ENCODE measurements around the gene RARA.

RARA gene

GRCh38 chr17:40340880-40341807, 32.2 kb downstream of the RARA start:
- H3K4me3 ChIP-seq (ENCODE audit: low read depth, low read length): peak overlapping the region; percentile 90
- no peak overlapping the region for H2AFZ ChIP-seq (ENCODE audit: low read length, unreplicated experiment)
- peaks cover 53% of the 10 kb centered on the region for H3K79me2 ChIP-seq (ENCODE audit: control insufficient read depth, insufficient read depth, low read length, unreplicated experiment)
- H3K27ac ChIP-seq (ENCODE audit: low read depth, low read length): peak overlapping the region; percentile 78
- peaks cover 38% of the 10 kb centered on the region for H3K4me1 ChIP-seq (ENCODE audit: control insufficient read depth, insufficient read depth, low read length, unreplicated experiment)
- no peaks in the 10 kb centered on the region for H3K27me3 ChIP-seq (ENCODE audit: insufficient read depth, low read length)
- H3K36me3 ChIP-seq (ENCODE audit: insufficient read depth, low read length): no peaks in the 10 kb centered on the region

DNA sequence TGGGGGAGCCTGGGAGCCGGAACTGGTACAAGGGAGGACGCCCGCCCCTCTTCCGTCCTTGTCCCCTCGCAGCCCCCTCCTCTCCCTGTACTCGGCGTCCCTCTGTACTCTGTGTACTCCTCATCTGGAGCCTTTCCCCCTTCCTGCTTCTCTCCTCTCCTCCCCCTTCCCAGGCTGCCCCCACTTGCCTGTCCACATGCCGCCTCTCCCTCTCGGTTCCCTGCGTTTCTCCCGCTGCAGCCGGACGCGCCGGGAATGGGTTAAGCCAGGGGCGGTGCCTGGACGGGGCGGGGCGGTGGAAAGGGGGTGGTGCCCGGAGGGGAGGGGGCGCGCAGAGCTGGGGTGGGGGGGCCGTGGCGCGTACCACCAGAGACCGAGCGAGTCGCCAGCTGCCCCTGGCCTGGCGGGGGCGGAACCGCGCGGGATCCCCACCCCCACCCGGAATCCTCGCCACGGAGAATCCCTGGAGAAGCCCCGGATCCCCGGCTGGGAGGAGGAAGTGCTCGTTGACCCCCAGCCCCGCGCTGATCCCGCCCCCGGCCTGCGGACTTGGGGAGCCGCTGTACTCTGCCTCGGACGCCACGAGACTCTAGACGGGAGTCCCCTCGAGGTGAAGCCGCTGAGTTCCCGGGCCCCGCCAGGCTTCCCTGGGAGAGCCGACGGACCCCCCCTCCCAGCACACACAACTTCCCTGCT, 33.0 kb downstream of the RARA start:
- Histone ChIP-seq H3K27me3 (ENCODE audit: insufficient read depth, low read length) (no peaks in the 10 kb centered on the region), H3K36me3 (ENCODE audit: insufficient read depth, low read length) (no peaks in the 10 kb centered on the region), H3K79me2 (ENCODE audit: control insufficient read depth, insufficient read depth, low read length, unreplicated experiment) (peaks cover 59% of the 10 kb centered on the region), H3K27ac (ENCODE audit: low read depth, low read length) (peak overlapping the region; percentile 78), H3K4me3 (ENCODE audit: low read depth, low read length) (peak overlapping the region; percentile 90), H2AFZ (ENCODE audit: low read length, unreplicated experiment) (no peak overlapping the region), H3K4me1 (ENCODE audit: control insufficient read depth, insufficient read depth, low read length, unreplicated experiment) (peaks cover 46% of the 10 kb centered on the region)

DNA sequence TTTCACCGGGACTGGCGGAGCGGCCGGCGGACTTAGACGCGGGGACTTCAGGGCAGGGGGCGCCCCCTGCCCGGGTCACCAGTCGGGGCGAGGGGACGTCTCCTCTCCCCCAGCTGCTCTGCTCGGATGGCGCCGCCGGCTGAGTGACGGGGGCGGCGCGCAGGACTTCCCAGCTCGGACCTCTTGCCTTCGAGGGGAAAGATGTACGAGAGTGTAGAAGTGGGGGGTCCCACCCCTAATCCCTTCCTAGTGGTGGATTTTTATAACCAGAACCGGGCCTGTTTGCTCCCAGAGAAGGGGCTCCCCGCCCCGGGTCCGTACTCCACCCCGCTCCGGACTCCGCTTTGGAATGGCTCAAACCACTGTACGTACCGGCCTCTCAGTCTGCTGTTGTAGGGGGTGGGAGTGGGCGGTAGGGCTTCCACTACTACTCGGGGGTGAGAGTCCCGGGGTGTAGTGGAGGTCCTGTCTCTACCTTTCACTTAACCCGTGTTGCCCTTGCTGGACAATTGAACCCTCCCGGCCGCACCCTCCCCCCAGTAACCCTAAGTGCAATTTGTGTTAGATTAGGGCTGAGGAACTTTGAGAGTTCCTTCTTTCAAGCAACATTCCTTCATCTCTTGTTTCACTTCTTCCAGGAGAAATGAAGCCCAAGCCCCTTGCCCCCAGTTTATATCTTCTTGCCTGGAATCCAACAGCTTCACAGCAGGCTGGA, 33.7 kb downstream of the RARA start:
- H3K4me1 ChIP-seq (ENCODE audit: control insufficient read depth, insufficient read depth, low read length, unreplicated experiment): peaks cover 53% of the 10 kb centered on the region

GRCh38 chr17:40343219-40344119, 34.5 kb downstream of the RARA start:
- Histone ChIP-seq H3K4me3 (ENCODE audit: low read depth, low read length) (peak overlapping the region; percentile 90), H3K79me2 (ENCODE audit: control insufficient read depth, insufficient read depth, low read length, unreplicated experiment) (peaks cover 60% of the 10 kb centered on the region), H3K27me3 (ENCODE audit: insufficient read depth, low read length) (no peaks in the 10 kb centered on the region), H3K27ac (ENCODE audit: low read depth, low read length) (peak overlapping the region; percentile 78), H3K4me1 (ENCODE audit: control insufficient read depth, insufficient read depth, low read length, unreplicated experiment) (peaks cover 62% of the 10 kb centered on the region), H2AFZ (ENCODE audit: low read length, unreplicated experiment) (no peak overlapping the region), H3K36me3 (ENCODE audit: insufficient read depth, low read length) (no peaks in the 10 kb centered on the region)

More for the DNA sequence above, 33.7 kb downstream of the RARA start:
- H2AFZ ChIP-seq (ENCODE audit: low read length, unreplicated experiment): no peak overlapping the region
- H3K4me3 ChIP-seq (ENCODE audit: low read depth, low read length): peak overlapping the region; percentile 90
- no peaks in the 10 kb centered on the region for H3K36me3 ChIP-seq (ENCODE audit: insufficient read depth, low read length)
- H3K27me3 ChIP-seq (ENCODE audit: insufficient read depth, low read length): no peaks in the 10 kb centered on the region
- peaks cover 59% of the 10 kb centered on the region for H3K79me2 ChIP-seq (ENCODE audit: control insufficient read depth, insufficient read depth, low read length, unreplicated experiment)
- H3K27ac ChIP-seq (ENCODE audit: low read depth, low read length): peak overlapping the region; percentile 78

DNA sequence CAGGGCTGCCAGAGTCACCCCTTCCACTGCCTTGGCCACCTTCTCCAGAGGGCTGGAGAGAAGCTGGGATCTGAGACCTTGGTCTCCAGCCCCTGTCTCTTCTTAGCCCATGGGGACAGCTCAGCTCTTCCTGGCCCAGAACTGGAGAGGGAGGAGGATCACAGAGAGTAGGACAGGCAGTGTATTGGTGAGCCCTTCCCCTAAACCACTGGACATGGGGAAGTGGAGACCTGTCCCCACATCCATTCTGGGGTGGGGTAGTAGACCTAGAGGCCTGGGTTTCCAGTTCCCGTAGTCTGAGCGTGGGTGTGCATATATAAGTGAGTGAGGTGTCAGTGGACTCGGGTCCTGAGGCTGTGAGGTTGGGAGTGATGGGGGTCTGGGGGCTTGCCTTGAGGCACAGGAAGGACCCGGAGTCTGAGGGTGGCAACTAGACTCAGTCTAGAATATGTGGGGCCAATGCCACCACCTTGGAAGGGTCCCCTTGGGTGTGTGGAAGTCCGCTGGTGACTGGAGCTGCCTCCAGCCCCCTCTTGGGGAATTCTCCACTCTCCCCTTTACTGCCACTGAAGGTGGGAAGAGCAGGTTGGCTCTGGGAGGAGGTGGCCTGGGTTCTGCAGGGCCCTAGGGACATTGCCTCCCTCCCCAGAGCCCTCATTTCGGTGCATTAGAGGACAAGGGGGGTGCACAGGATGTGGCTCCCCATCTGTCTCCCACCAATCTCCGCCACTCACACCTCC, 35.6 kb downstream of the RARA start:
- peaks cover 71% of the 10 kb centered on the region for H3K79me2 ChIP-seq (ENCODE audit: control insufficient read depth, insufficient read depth, low read length, unreplicated experiment)
- H3K27ac ChIP-seq (ENCODE audit: low read depth, low read length): peak overlapping the region; percentile 78
- peaks cover 73% of the 10 kb centered on the region for H3K4me1 ChIP-seq (ENCODE audit: control insufficient read depth, insufficient read depth, low read length, unreplicated experiment)
- peak overlapping the region; percentile 90 for H3K4me3 ChIP-seq (ENCODE audit: low read depth, low read length)
- H3K27me3 ChIP-seq (ENCODE audit: insufficient read depth, low read length): no peaks in the 10 kb centered on the region
- peaks cover 2% of the 10 kb centered on the region; the same call in 1 of the 2 replicates for H3K36me3 ChIP-seq (ENCODE audit: insufficient read depth, low read length)
- H2AFZ ChIP-seq (ENCODE audit: low read length, unreplicated experiment): no peak overlapping the region

DNA sequence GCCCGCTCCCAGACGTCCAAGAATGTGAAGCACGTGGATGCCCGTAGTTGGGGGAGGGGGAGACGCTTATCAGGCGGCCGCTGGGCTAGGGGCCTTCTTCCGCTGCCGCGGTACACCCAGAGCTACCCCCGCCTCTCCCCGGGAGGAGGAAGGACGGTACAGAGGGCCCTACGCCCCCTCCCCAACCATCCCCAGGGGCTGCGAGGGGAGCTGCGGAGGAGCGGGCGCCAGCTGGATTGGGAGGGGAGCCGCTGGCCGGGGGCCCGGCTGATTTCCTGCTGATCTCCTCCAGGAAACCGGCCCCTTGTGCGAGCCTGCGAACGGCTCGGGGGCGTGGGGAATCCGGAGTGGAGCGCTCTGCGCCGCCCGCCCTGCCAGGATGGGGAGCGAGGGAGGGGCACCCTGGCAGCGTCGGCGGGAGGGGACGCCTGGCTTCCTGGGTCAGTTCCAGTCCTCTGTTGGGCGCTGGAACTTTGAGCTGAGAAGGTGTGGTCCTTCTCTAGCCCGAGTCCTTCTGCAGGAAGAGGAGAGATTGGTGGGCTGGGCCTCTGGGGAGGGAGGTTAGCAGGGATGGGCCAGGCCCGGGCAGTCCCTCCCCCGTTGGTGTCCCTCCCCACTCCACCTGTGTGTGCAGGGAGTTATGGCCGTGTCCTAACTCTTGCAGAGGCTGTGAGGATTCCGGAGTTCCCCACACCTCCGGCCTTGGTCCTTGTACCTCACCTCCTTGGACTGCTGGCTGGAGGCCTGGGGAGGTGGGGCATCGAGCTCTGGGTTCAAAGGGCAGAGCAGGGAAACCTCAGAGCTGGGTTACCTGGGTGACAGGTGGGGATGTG, 36.4 kb downstream of the RARA start:
- Histone ChIP-seq H3K27ac (ENCODE audit: low read depth, low read length) (peak overlapping the region; percentile 78), H3K36me3 (ENCODE audit: insufficient read depth, low read length) (peaks cover 6% of the 10 kb centered on the region; the same call in 1 of the 2 replicates), H3K4me3 (ENCODE audit: low read depth, low read length) (peak overlapping the region; percentile 90), H3K4me1 (ENCODE audit: control insufficient read depth, insufficient read depth, low read length, unreplicated experiment) (peaks cover 81% of the 10 kb centered on the region), H3K27me3 (ENCODE audit: insufficient read depth, low read length) (no peaks in the 10 kb centered on the region), H2AFZ (ENCODE audit: low read length, unreplicated experiment) (no peak overlapping the region), H3K79me2 (ENCODE audit: control insufficient read depth, insufficient read depth, low read length, unreplicated experiment) (peaks cover 77% of the 10 kb centered on the region)

GRCh38 chr17:40345994-40346764, 37.2 kb downstream of the RARA start:
- Histone ChIP-seq H3K27ac (ENCODE audit: low read depth, low read length) (peak overlapping the region; percentile 33; the same call in 1 of the 2 replicates), H3K4me3 (ENCODE audit: low read depth, low read length) (peak overlapping the region; percentile 90), H3K79me2 (ENCODE audit: control insufficient read depth, insufficient read depth, low read length, unreplicated experiment) (peaks cover 78% of the 10 kb centered on the region)

GRCh38 chr17:40346765-40347158, 37.8 kb downstream of the RARA start:
- H3K36me3 ChIP-seq (ENCODE audit: insufficient read depth, low read length): peaks cover 6% of the 10 kb centered on the region; the same call in 1 of the 2 replicates
- no peak overlapping the region for H3K4me3 ChIP-seq (ENCODE audit: low read depth, low read length)
- H3K27ac ChIP-seq (ENCODE audit: low read depth, low read length): no peak overlapping the region
- peaks cover 74% of the 10 kb centered on the region for H3K4me1 ChIP-seq (ENCODE audit: control insufficient read depth, insufficient read depth, low read length, unreplicated experiment)
- H3K27me3 ChIP-seq (ENCODE audit: insufficient read depth, low read length): no peaks in the 10 kb centered on the region
- no peak overlapping the region for H2AFZ ChIP-seq (ENCODE audit: low read length, unreplicated experiment)
- peaks cover 84% of the 10 kb centered on the region for H3K79me2 ChIP-seq (ENCODE audit: control insufficient read depth, insufficient read depth, low read length, unreplicated experiment)

More at GRCh38 chr17:40345994-40346764, 37.2 kb downstream of the RARA start:
- H2AFZ ChIP-seq (ENCODE audit: low read length, unreplicated experiment): no peak overlapping the region
- no peaks in the 10 kb centered on the region for H3K27me3 ChIP-seq (ENCODE audit: insufficient read depth, low read length)
- peaks cover 6% of the 10 kb centered on the region; the same call in 1 of the 2 replicates for H3K36me3 ChIP-seq (ENCODE audit: insufficient read depth, low read length)
- peaks cover 76% of the 10 kb centered on the region for H3K4me1 ChIP-seq (ENCODE audit: control insufficient read depth, insufficient read depth, low read length, unreplicated experiment)

Data from ACC112 (cell line).